Skeletal muscle cell (primary cell): ENCODE data around the gene PTPRN2.
"Not testable (repeated sequence)": the region's sequence is repeated elsewhere in the genome, so short reads cannot be mapped to it uniquely, and the experiment has no call there.

Experiments used
- DNase-seq: peaks from one replicate; pipeline ENCODE4 v3.0.0-alpha.2; 2010; ENCODE audit warnings: low read depth
- H3K4me3 ChIP-seq: 2 replicates; pipeline ENCODE4 v1.5.1; 2011; ENCODE audit warnings: low read depth, mild to moderate bottlenecking, control low read depth, low read length, moderate library complexity

The PTPRN2 gene

GRCh38 chr7:157673573-157673972, 914.0 kb downstream of the PTPRN2 start:
- DNase-seq: no peak
- H3K4me3 ChIP-seq: no peak overlapping the region

GRCh38 chr7:157671358-157672255, 916.0 kb downstream of the PTPRN2 start:
- H3K4me3 ChIP-seq: no peak overlapping the region
- DNase-seq: no peak

- no peak overlapping the region for H3K4me3 ChIP-seq
These were observed 916.9 kb downstream of the PTPRN2 start for GRCh38 chr7:157670490-157671357.

GRCh38 chr7:157669768-157670351, 917.8 kb downstream of the PTPRN2 start:
- no peak for DNase-seq
- H3K4me3 ChIP-seq: no peak overlapping the region

More at GRCh38 chr7:157670490-157671357, 916.9 kb downstream of the PTPRN2 start:
- DNase-seq: no peak

GRCh38 chr7:157668884-157669767, 918.5 kb downstream of the PTPRN2 start:
- DNase-seq: no peak
- no peak overlapping the region for H3K4me3 ChIP-seq

- no peak overlapping the region for H3K4me3 ChIP-seq
- no peak for DNase-seq
These were observed 919.3 kb downstream of the PTPRN2 start for GRCh38 chr7:157668221-157668883.

- DNase-seq: no peak
These were observed 919.9 kb downstream of the PTPRN2 start for GRCh38 chr7:157667731-157668130.

GRCh38 chr7:157667261-157667660, 920.4 kb downstream of the PTPRN2 start:
- H3K4me3 ChIP-seq: no peak overlapping the region
- DNase-seq: no peak

More at GRCh38 chr7:157667731-157668130, 919.9 kb downstream of the PTPRN2 start:
- no peak overlapping the region for H3K4me3 ChIP-seq

GRCh38 chr7:157666530-157667040, 921.0 kb downstream of the PTPRN2 start:
- no peak overlapping the region for H3K4me3 ChIP-seq
- DNase-seq: no peak

- DNase-seq, H3K4me3 ChIP-seq: not testable (repeated sequence)
These were observed 922.0 kb downstream of the PTPRN2 start for GRCh38 chr7:157665634-157665988.

- no peak for DNase-seq
- H3K4me3 ChIP-seq: no peak overlapping the region
These were observed 922.6 kb downstream of the PTPRN2 start for GRCh38 chr7:157664871-157665633.

GRCh38 chr7:157664034-157664433, 923.6 kb downstream of the PTPRN2 start:
- H3K4me3 ChIP-seq: no peak overlapping the region
- DNase-seq: no peak

GRCh38 chr7:157662981-157663716, 924.5 kb downstream of the PTPRN2 start:
- no peak for DNase-seq
- no peak overlapping the region for H3K4me3 ChIP-seq

- DNase-seq: no peak
These were observed 925.4 kb downstream of the PTPRN2 start for GRCh38 chr7:157662110-157662791.

GRCh38 chr7:157661611-157661975, 926.0 kb downstream of the PTPRN2 start:
- DNase-seq: no peak
- no peak overlapping the region for H3K4me3 ChIP-seq

More at GRCh38 chr7:157662110-157662791, 925.4 kb downstream of the PTPRN2 start:
- no peak overlapping the region for H3K4me3 ChIP-seq

GRCh38 chr7:157660971-157661610, 926.5 kb downstream of the PTPRN2 start:
- no peak overlapping the region for H3K4me3 ChIP-seq
- DNase-seq: no peak
